BE2C (cell line): ENCODE results near the gene HSBP1.

Experiments
- DNase-seq: peaks from one replicate; pipeline ENCODE4 v3.0.0-alpha.2; 2020
- H3K27me3 ChIP-seq: fragments of 250-450 bp; sonication (Bioruptor Pico); 2 replicates; pipeline ENCODE4 v1.5.1; 2020; ENCODE audit warnings: mild to moderate bottlenecking
- H3K36me3 ChIP-seq: fragments of 250-450 bp; sonication (Bioruptor Pico); 2 replicates; pipeline ENCODE4 v1.5.1; 2020; ENCODE audit warnings: mild to moderate bottlenecking
- H3K4me1 ChIP-seq: fragments of 250-450 bp; sonication (Bioruptor Pico); 2 replicates; pipeline ENCODE4 v1.5.1; 2020
- H3K4me3 ChIP-seq: 2 replicates; pipeline ENCODE4 v1.5.1; 2011; ENCODE audit warnings: low read depth, low read length
- H3K9me3 ChIP-seq: fragments of 250-450 bp; sonication (Bioruptor Pico); 2 replicates; pipeline ENCODE4 v1.5.1; 2020
- CTCF ChIP-seq: IDR thresholded peaks from 2 replicates; pipeline ENCODE4 v1.5.1; 2012; ENCODE audit warnings: mild to moderate bottlenecking, low read depth, low read length

The HSBP1 gene

DNA sequence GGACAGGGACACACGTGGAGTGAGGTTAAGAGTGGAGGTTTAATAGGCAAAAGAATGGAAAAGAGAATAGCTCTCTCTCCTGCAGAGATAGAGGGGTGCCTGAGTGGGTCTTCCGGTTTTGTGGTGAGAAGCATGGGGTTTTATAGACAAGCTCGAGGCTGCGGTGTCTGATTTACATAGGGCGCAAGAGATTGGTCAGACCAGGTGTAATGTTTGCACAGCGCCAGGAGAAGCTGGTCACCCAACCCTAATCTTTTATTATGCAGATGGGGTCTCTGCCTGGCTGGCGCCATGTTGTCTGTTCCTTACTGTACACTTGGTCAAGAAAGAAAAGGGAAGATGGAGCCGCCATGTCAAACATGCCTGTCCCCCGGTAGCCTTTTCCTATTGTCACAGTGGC, 46.6 kb downstream of the HSBP1 start:
- DNase-seq, result no peak
- Histone ChIP-seq H3K4me1 (no peaks in the 10 kb centered on the region), H3K4me3 (no peak overlapping the region), H3K27me3 (peaks cover 3% of the 10 kb centered on the region), H3K9me3 (no peaks in the 10 kb centered on the region), H3K36me3 (no peaks in the 10 kb centered on the region)
- TF ChIP-seq CTCF, result no peak

DNA sequence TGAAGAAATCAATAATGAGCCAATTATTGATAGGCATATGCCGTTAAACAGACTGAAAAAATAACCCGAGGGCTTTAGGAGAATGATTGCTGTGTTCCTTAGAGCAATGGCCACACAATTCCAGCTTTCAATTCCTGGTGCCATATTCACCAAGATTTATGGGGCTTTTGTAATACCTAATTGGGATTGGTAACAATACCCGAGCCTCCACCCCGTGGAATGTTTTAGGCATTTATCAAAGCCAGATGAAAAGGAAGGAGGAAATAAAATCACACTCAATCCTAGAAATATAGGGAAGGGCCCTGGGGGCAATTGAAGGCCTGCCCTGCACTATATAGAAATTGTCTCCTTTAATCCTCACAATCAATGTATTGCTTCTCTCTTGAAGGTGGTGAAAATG, 49.0 kb downstream of the HSBP1 start:
- Histone ChIP-seq H3K4me3 (no peak overlapping the region), H3K36me3 (no peaks in the 10 kb centered on the region), H3K27me3 (peaks cover 12% of the 10 kb centered on the region), H3K9me3 (no peaks in the 10 kb centered on the region), H3K4me1 (no peaks in the 10 kb centered on the region)
- no peak for DNase-seq
- TF ChIP-seq CTCF, result no peak

GRCh38 chr16:83859265-83859664, 51.5 kb downstream of the HSBP1 start:
- no peak for DNase-seq
- no peaks in the 10 kb centered on the region for H3K9me3 ChIP-seq
- H3K36me3 ChIP-seq, result no peaks in the 10 kb centered on the region
- H3K4me3 ChIP-seq, result no peak overlapping the region
- H3K27me3 ChIP-seq, result peaks cover 12% of the 10 kb centered on the region
- no peak for TF ChIP-seq CTCF
- H3K4me1 ChIP-seq, result no peaks in the 10 kb centered on the region

GRCh38 chr16:83862661-83863060, 54.9 kb downstream of the HSBP1 start:
- TF ChIP-seq CTCF, result no peak
- no peaks in the 10 kb centered on the region for H3K9me3 ChIP-seq

DNA sequence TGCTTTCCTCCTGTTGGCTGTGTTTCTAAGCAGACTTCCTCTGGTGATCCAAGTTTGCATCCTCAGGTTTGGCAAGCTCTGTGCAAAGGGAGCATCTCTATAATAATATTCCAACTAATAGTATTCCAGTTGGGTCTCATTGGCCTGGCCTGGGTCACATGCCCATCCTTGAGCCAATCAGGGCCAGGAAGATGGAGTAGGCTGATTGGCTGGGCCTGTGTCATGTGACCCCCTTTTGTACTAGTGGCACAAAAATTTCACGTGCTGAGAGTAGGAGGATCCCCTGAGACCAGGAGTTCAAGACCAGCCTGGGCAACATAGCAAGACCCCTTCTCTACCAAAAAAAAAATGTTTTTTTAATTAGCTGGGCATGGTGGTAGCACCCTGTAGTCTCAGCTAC, 55.9 kb downstream of the HSBP1 start:
- no peaks in the 10 kb centered on the region for H3K9me3 ChIP-seq
- no peaks in the 10 kb centered on the region for H3K4me1 ChIP-seq
- H3K36me3 ChIP-seq, result no peaks in the 10 kb centered on the region
- H3K4me3 ChIP-seq, result no peak overlapping the region
- H3K27me3 ChIP-seq, result peaks cover 16% of the 10 kb centered on the region
- no peak for DNase-seq
- no peak for TF ChIP-seq CTCF

More at GRCh38 chr16:83862661-83863060, 54.9 kb downstream of the HSBP1 start:
- H3K4me1 ChIP-seq, result no peaks in the 10 kb centered on the region
- peaks cover 16% of the 10 kb centered on the region for H3K27me3 ChIP-seq
- DNase-seq, result no peak
- no peaks in the 10 kb centered on the region for H3K36me3 ChIP-seq
- H3K4me3 ChIP-seq, result no peak overlapping the region
